NCI-H2196 (cell line): ENCODE measurements around the gene SMIM7.

ENCODE experiments used
- DNase-seq: peaks from one replicate; lab custom pipeline; 2025; ENCODE audit not compliant: unreplicated experiment; lab: John Stamatoyannopoulos, UW

The SMIM7 gene

GRCh38 chr19:16599655-16600346 is 60.1 kb downstream of the SMIM7 start:
- no peak for DNase-seq

- DNase-seq: no peak
Observed at GRCh38 chr19:16598848-16599247, 61.1 kb downstream of the SMIM7 start.

GRCh38 chr19:16596399-16596798 is 63.5 kb downstream of the SMIM7 start:
- DNase-seq: no peak
